ENCODE results near the gene LAMP5. TPM values are rescaled to one million over a fixed set of nuclear protein-coding genes. Genes with fewer than 3 reads are reported as not detected.

Gene LAMP5, protein sequence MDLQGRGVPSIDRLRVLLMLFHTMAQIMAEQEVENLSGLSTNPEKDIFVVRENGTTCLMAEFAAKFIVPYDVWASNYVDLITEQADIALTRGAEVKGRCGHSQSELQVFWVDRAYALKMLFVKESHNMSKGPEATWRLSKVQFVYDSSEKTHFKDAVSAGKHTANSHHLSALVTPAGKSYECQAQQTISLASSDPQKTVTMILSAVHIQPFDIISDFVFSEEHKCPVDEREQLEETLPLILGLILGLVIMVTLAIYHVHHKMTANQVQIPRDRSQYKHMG
- total RNA-seq (1 to 10 TPM in 3 of 7 donors, under 1 TPM in 4; 0.34 to 1.5 (median 0.75) TPM), polyA plus RNA-seq (under 1 TPM; 0.26 to 0.99 (median 0.72) TPM)
- long read RNA-seq, donor 1, transcript LAMP5-201 (6 exons, 2,039 nt) = major isoform, 12 of 12 reads
- long read RNA-seq, donor 1, partial matches to known transcripts = 0 of 12 reads
- long read RNA-seq, donor 1, other reads (novel, unspliced or antisense) = 0 of 12 reads
- long read RNA-seq, donor 2, partial matches to known transcripts = 12 of 12 reads
- long read RNA-seq, donor 2, other reads (novel, unspliced or antisense) = 0 of 12 reads

DNA sequence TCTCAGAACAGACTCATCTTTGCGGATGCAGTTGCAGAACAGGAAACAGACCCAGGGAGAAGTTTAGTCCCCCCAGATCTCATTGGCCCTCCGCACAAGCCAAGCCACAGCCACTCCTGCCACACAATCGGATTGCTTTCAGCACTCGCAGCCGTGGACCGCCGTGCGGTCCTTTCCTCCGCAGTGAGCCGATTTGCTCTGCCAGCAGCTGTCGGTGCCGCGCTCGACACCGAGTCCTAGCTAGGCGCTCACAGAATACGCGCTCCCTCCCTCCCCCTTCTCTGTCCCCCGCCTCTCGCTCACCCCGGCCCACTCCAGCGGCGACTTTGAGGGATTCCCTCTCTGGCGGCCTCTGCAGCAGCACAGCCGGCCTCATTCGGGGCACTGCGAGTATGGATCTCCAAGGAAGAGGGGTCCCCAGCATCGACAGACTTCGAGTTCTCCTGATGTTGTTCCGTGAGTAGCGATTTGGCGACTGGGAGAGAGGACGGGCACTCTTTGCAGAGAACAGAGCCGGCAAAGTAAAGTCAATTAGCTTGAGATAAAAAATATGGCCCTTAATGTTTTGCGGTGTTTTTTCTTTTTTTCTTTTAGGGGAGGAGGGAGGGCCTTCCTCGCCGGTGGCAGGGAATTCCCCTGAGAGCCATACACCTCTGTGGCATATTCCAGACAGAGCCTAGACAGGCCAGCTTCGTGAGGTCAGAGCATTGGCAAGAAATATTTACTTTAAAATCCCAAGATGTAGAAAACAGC, at the start of gene LAMP5:
Gene LAMP5 (plus strand): TSS at position 130 of the 753 bp plus-strand sequence. CDS start 263 bp downstream, at position 393.
- Histone ChIP-seq H3K9me3 (no peaks in the 10 kb centered on the region), H3K27me3 (replicated peaks in 1 of 7) (peaks cover 0 to 86% (median 27%) of the 10 kb centered on the region in 7 donors), H3K4me3 (peak within 1 kb of the TSS in 3 of 8 donors; percentile 2 to 54 (median 17)), H3K27ac (no peak within 1 kb of the TSS), H3K36me3 (no peaks in the 10 kb centered on the region), H3K4me1 (peaks cover 0 to 30% (median 24%) of the 10 kb centered on the region in 6 donors)
- 2 to 5% (median 2%) methylated on average over 27 to 38 of the region's 38 CpGs for WGBS, 5 donors
- intact Hi-C loops (cut with DNase I; ENCODE audit: low total_unique reads) = no loop called here
- TF ChIP-seq, protein P1, sequence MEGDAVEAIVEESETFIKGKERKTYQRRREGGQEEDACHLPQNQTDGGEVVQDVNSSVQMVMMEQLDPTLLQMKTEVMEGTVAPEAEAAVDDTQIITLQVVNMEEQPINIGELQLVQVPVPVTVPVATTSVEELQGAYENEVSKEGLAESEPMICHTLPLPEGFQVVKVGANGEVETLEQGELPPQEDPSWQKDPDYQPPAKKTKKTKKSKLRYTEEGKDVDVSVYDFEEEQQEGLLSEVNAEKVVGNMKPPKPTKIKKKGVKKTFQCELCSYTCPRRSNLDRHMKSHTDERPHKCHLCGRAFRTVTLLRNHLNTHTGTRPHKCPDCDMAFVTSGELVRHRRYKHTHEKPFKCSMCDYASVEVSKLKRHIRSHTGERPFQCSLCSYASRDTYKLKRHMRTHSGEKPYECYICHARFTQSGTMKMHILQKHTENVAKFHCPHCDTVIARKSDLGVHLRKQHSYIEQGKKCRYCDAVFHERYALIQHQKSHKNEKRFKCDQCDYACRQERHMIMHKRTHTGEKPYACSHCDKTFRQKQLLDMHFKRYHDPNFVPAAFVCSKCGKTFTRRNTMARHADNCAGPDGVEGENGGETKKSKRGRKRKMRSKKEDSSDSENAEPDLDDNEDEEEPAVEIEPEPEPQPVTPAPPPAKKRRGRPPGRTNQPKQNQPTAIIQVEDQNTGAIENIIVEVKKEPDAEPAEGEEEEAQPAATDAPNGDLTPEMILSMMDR (IDR thresholded peaks at IDR 0.05 in 8 of 11, conservative IDR thresholded peaks at IDR 0.05 in 3 of 11) = no peak
- TF ChIP-seq POLR2AphosphoS5 (IDR thresholded peaks at IDR 0.05) (no peak), POLR2A (IDR thresholded peaks at IDR 0.05) (no peak)
- no peak for DNase-seq

- Histone ChIP-seq H3K27ac (no peak overlapping the region), H3K4me3 (no peak overlapping the region), H3K36me3 (no peaks in the 10 kb centered on the region), H3K9me3 (peaks cover 0 to 18% (median 4%) of the 10 kb centered on the region in 8 donors), H3K27me3 (replicated peaks in 1 of 7) (no peaks in the 10 kb centered on the region), H3K4me1 (no peaks in the 10 kb centered on the region)
- intact Hi-C loops (cut with DNase I; ENCODE audit: low total_unique reads) = no loop called here
- no peak for TF ChIP-seq POLR2A (IDR thresholded peaks at IDR 0.05)
- TF ChIP-seq, protein P1 (IDR thresholded peaks at IDR 0.05 in 8 of 11, conservative IDR thresholded peaks at IDR 0.05 in 3 of 11) = peak in 5 of 11 experiments; percentile 21 to 42 (median 29)
- no peak for TF ChIP-seq POLR2AphosphoS5 (IDR thresholded peaks at IDR 0.05)
- DNase-seq = no peak
- WGBS, 5 donors = 29 to 55% (median 47%) methylated on average over 3 of the region's 3 CpGs
Observed at GRCh38 chr20:9467995-9468394, 46.4 kb upstream of the LAMP5 start.

- H3K9me3 ChIP-seq = no peaks in the 10 kb centered on the region
- H3K27me3 ChIP-seq (replicated peaks in 1 of 7) = no peaks in the 10 kb centered on the region
- intact Hi-C loops (cut with DNase I; ENCODE audit: low total_unique reads) = no loop called here
- WGBS, 5 donors = 89 to 98% (median 92%) methylated on average over 2 of the region's 2 CpGs
- no peaks in the 10 kb centered on the region for H3K4me1 ChIP-seq
- no peak overlapping the region for H3K27ac ChIP-seq
- no peak overlapping the region for H3K4me3 ChIP-seq
- TF ChIP-seq, protein P1 (IDR thresholded peaks at IDR 0.05 in 8 of 11, conservative IDR thresholded peaks at IDR 0.05 in 3 of 11) = no peak
- TF ChIP-seq POLR2AphosphoS5 (IDR thresholded peaks at IDR 0.05) (no peak), POLR2A (IDR thresholded peaks at IDR 0.05) (no peak)
- no peak for DNase-seq
- no peaks in the 10 kb centered on the region for H3K36me3 ChIP-seq
Observed at GRCh38 chr20:9474835-9475415, 39.5 kb upstream of the LAMP5 start.
